ENCODE data around the gene AMIGO3.

DNA sequence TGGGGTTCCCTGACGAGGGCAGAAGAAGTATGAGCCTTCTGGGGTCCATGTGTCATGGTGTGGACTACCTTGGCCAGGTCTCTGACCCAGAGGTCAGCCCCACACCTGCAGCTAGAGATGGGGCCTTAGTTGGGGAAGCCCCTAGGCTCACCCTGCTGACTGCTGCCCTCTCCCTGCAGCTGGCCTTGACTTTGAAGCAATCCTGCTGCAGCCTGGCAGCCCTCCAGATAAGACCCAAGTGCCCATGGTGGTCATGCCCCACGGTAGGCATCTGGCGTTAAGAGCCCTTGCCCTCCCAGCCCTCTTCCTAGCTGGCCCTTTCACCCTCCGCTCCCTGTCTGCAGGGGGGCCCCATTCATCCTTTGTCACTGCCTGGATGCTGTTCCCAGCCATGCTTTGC is 37.9 kb downstream of the AMIGO3 start:
- TF ChIP-seq, protein P1, sequence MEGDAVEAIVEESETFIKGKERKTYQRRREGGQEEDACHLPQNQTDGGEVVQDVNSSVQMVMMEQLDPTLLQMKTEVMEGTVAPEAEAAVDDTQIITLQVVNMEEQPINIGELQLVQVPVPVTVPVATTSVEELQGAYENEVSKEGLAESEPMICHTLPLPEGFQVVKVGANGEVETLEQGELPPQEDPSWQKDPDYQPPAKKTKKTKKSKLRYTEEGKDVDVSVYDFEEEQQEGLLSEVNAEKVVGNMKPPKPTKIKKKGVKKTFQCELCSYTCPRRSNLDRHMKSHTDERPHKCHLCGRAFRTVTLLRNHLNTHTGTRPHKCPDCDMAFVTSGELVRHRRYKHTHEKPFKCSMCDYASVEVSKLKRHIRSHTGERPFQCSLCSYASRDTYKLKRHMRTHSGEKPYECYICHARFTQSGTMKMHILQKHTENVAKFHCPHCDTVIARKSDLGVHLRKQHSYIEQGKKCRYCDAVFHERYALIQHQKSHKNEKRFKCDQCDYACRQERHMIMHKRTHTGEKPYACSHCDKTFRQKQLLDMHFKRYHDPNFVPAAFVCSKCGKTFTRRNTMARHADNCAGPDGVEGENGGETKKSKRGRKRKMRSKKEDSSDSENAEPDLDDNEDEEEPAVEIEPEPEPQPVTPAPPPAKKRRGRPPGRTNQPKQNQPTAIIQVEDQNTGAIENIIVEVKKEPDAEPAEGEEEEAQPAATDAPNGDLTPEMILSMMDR (optimal IDR thresholded peaks at IDR 0.05 in 1 of 3, IDR thresholded peaks at IDR 0.05 in 1 of 3, conservative IDR thresholded peaks at IDR 0.05 in 1 of 3; ENCODE audit: extremely low read depth in 1 of 3, insufficient read depth in 2 of 3, low read length in 3 of 3), result no peak
- TF ChIP-seq EZH2 (IDR thresholded peaks at IDR 0.05; ENCODE audit: low read length), result no peak
